ENCODE data around the gene SOX5. TPM values are rescaled to one million over a fixed set of nuclear protein-coding genes. Genes with fewer than 3 reads are reported as not detected.
"Not testable (repeated sequence)": the region's sequence is repeated elsewhere in the genome, so short reads cannot be mapped to it uniquely, and the experiment has no call there.

Gene SOX5
- total and polyA plus RNA-seq, 7 donors: 0.17 to 2.9 (median 0.47) TPM

- Histone ChIP-seq H3K27ac (no peak overlapping the region), H3K27me3 (ENCODE audit: insufficient read depth in 3 of 3, low read length in 2 of 3) (no peaks in the 10 kb centered on the region), H3K36me3 (ENCODE audit: insufficient read depth in 1 of 2, low read depth in 1 of 2) (no peaks in the 10 kb centered on the region), H3K4me3 (no peak overlapping the region), H3K4me1 (no peaks in the 10 kb centered on the region), H3K9me3 (no peaks in the 10 kb centered on the region)
- intact Hi-C loops (cut with DNase I): no loop called here
- no peak for ATAC-seq
- no peak for DNase-seq
- WGBS, 3 donors: 87 to 89% (median 87%) methylated on average over 2 of the region's 2 CpGs
- TF ChIP-seq CTCF (IDR thresholded peaks at IDR 0.05): no peak
Measured at GRCh38 chr12:23885394-23885793, 64.1 kb downstream of the SOX5 start.

GRCh38 chr12:23884909-23885308 lies 64.6 kb downstream of the SOX5 start:
- DNase-seq (no peak), ATAC-seq (no peak)
- H3K4me1 ChIP-seq: no peaks in the 10 kb centered on the region
- intact Hi-C loops (cut with DNase I): no loop called here
- H3K27me3 ChIP-seq (ENCODE audit: insufficient read depth in 3 of 3, low read length in 2 of 3): no peaks in the 10 kb centered on the region
- no peak overlapping the region for H3K27ac ChIP-seq
- H3K9me3 ChIP-seq: no peaks in the 10 kb centered on the region
- no peaks in the 10 kb centered on the region for H3K36me3 ChIP-seq (ENCODE audit: insufficient read depth in 1 of 2, low read depth in 1 of 2)
- no peak overlapping the region for H3K4me3 ChIP-seq
- 92 to 96% (median 96%) methylated on average over 3 of the region's 3 CpGs for WGBS, 3 donors
- TF ChIP-seq CTCF (IDR thresholded peaks at IDR 0.05): no peak

GRCh38 chr12:23880988-23881387 lies 68.5 kb downstream of the SOX5 start:
- H3K4me1 ChIP-seq: no peaks in the 10 kb centered on the region
- intact Hi-C loops (cut with DNase I): no loop called here
- ATAC-seq (no peak), DNase-seq (no peak)
- H3K9me3 ChIP-seq: peaks cover 3% of the 10 kb centered on the region
- H3K36me3 ChIP-seq (ENCODE audit: insufficient read depth in 1 of 2, low read depth in 1 of 2): no peaks in the 10 kb centered on the region
- no peak overlapping the region for H3K27ac ChIP-seq
- 70 to 72% (median 71%) methylated on average over 5 of the region's 5 CpGs for WGBS, 3 donors
- H3K27me3 ChIP-seq (ENCODE audit: insufficient read depth in 3 of 3, low read length in 2 of 3): no peaks in the 10 kb centered on the region
- no peak for TF ChIP-seq CTCF (IDR thresholded peaks at IDR 0.05)
- no peak overlapping the region for H3K4me3 ChIP-seq

GRCh38 chr12:23876618-23877017 lies 72.9 kb downstream of the SOX5 start:
- intact Hi-C loops (cut with DNase I); DNase-seq; H3K4me1 ChIP-seq; H3K4me3 ChIP-seq; H3K27ac ChIP-seq; H3K36me3 ChIP-seq (ENCODE audit: insufficient read depth in 1 of 2, low read depth in 1 of 2); H3K27me3 ChIP-seq (ENCODE audit: insufficient read depth in 3 of 3, low read length in 2 of 3); ATAC-seq; H3K9me3 ChIP-seq: not testable (repeated sequence)
- 79 to 94% (median 92%) methylated on average over 1 of the region's 1 CpG for WGBS, 3 donors

GRCh38 chr12:23867794-23868193 lies 81.7 kb downstream of the SOX5 start:
- ATAC-seq (no peak), DNase-seq (no peak)
- no peaks in the 10 kb centered on the region for H3K4me1 ChIP-seq
- H3K9me3 ChIP-seq: no peaks in the 10 kb centered on the region
- intact Hi-C loops (cut with DNase I): no loop called here
- no peak for TF ChIP-seq CTCF (IDR thresholded peaks at IDR 0.05)
- no peaks in the 10 kb centered on the region for H3K36me3 ChIP-seq (ENCODE audit: insufficient read depth in 1 of 2, low read depth in 1 of 2)
- no peaks in the 10 kb centered on the region for H3K27me3 ChIP-seq (ENCODE audit: insufficient read depth in 3 of 3, low read length in 2 of 3)
- no peak overlapping the region for H3K4me3 ChIP-seq
- H3K27ac ChIP-seq: no peak overlapping the region

Measured in psoas muscle (tissue), 8 donors.